Esophagus squamous epithelium (tissue), 5 donors: ENCODE data around the gene CATSPERD. TPM values are rescaled to one million over a fixed set of nuclear protein-coding genes. Genes with fewer than 3 reads are reported as not detected.

ENCODE experiments used
- DNase-seq: peaks from one replicate; lab custom pipeline; 2025; lab: John Stamatoyannopoulos, UW
- H3K27ac ChIP-seq, 4 donors: fragments of 200-600 bp; sonication (generic); one replicate each; pipeline ENCODE4 v1.5.1; 2016 to 2019; ENCODE audit warnings: mild to moderate bottlenecking in 1 of 4
- H3K27me3 ChIP-seq, 4 donors: fragments of 200-600 bp; sonication (generic); 1 replicate in 3 of 4; 2 replicates in 1 of 4; pipeline versions ENCODE4 v1.5.1 to v1.6.0; 2017 to 2021; ENCODE audit warnings: antibody characterized with exemption in 1 of 4
- H3K36me3 ChIP-seq, 3 donors: fragments of 200-600 bp; sonication (generic); one replicate each; pipeline ENCODE4 v1.5.1; 2016 to 2019
- H3K4me1 ChIP-seq, 3 donors: fragments of 200-600 bp; sonication (generic); one replicate each; pipeline ENCODE4 v1.5.1; 2017 to 2019
- H3K4me3 ChIP-seq, 4 donors: fragments of 200-600 bp; sonication (generic); 1 replicate in 3 of 4; 2 replicates in 1 of 4; pipeline ENCODE4 v1.5.1; 2016 to 2019; ENCODE audit warnings: mild to moderate bottlenecking in 2 of 4, moderate library complexity in 1 of 4
- H3K9me3 ChIP-seq, 3 donors: fragments of 200-600 bp; sonication (generic); one replicate each; pipeline ENCODE4 v1.5.1; 2016 to 2019
- POLR2A ChIP-seq, 4 donors: fragments of 450-650 bp; IDR thresholded peaks; one replicate each; pipeline ENCODE4 v1.6.1; 2017; ENCODE audit warnings: antibody characterized with exemption in 4 of 4, mild to moderate bottlenecking in 4 of 4, moderate library complexity in 3 of 4
- WGBS, 2 donors: methylation state at CpG; one replicate each; pipeline ENCODE4 v1.1.5; 2018; 5-methylcytosine and 5-hydroxymethylcytosine counted together
- intact Hi-C: fragments of 100-400 bp; cut with DNase I; formaldehyde crosslinking; loops from one replicate; pipeline ENCODE4 v1.15.0; 2022
- total RNA-seq, 4 donors: library from RNA; depleted of rRNA; stranded (reverse); fragments of >200 nt; gene quantifications; one replicate each; pipeline ENCODE4 v1.1.0, GENCODE V29; 2016
- TF ChIP-seq, protein P1 (sequence below), 6 experiments: fragments of 450-650 bp in 4 of 6; fragments of 200-600 bp in 2 of 6; sonication (generic) in 2 of 6; IDR thresholded peaks; one replicate each; pipeline ENCODE4 v1.5.1; 2016 to 2019; ENCODE audit warnings: antibody characterized with exemption in 6 of 6, mild to moderate bottlenecking in 4 of 6, moderate library complexity in 4 of 6
- donor health status: DM: yes; HTN: yes; CAD: no.

The CATSPERD gene
- total RNA-seq, 4 donors from 2014 or later = 0.19 TPM; not detected in 3

DNA sequence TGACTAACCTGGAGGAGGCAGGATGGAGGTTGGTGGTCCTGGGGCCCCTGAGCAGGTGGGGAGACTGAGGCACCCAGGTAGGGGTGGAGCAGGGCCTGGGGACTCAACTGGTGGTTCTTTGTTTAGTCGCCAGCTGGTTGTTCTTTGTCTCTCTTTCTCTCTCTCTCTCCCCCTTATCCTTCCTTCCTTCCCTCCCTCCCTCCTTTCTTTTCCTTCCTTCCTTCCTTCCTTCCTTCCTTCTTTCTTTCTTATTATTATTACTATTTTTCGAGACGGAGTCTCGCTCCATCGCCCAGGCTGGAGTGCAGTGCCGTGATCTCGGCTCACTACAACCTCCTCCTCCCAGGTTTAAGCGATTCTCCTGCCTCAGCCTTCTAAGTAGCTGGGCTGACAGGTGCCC lies 77.8 kb downstream of the CATSPERD start:
- H3K4me1 ChIP-seq = peaks cover 0 to 34% (median under 1%) of the 10 kb centered on the region in 3 donors
- intact Hi-C loops = no loop called here
- no peak overlapping the region for H3K4me3 ChIP-seq
- H3K27me3 ChIP-seq = peaks cover 0 to 46% (median 3%) of the 10 kb centered on the region in 4 donors
- WGBS, 2 donors = 85 to 87% methylated on average over 8 of the region's 8 CpGs
- no peak overlapping the region for H3K27ac ChIP-seq
- TF ChIP-seq, protein P1, sequence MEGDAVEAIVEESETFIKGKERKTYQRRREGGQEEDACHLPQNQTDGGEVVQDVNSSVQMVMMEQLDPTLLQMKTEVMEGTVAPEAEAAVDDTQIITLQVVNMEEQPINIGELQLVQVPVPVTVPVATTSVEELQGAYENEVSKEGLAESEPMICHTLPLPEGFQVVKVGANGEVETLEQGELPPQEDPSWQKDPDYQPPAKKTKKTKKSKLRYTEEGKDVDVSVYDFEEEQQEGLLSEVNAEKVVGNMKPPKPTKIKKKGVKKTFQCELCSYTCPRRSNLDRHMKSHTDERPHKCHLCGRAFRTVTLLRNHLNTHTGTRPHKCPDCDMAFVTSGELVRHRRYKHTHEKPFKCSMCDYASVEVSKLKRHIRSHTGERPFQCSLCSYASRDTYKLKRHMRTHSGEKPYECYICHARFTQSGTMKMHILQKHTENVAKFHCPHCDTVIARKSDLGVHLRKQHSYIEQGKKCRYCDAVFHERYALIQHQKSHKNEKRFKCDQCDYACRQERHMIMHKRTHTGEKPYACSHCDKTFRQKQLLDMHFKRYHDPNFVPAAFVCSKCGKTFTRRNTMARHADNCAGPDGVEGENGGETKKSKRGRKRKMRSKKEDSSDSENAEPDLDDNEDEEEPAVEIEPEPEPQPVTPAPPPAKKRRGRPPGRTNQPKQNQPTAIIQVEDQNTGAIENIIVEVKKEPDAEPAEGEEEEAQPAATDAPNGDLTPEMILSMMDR (IDR thresholded peaks at IDR 0.05) = no peak
- no peak for TF ChIP-seq POLR2A (IDR thresholded peaks at IDR 0.05)
- DNase-seq = no peak
- no peaks in the 10 kb centered on the region for H3K9me3 ChIP-seq
- H3K36me3 ChIP-seq = no peaks in the 10 kb centered on the region

DNA sequence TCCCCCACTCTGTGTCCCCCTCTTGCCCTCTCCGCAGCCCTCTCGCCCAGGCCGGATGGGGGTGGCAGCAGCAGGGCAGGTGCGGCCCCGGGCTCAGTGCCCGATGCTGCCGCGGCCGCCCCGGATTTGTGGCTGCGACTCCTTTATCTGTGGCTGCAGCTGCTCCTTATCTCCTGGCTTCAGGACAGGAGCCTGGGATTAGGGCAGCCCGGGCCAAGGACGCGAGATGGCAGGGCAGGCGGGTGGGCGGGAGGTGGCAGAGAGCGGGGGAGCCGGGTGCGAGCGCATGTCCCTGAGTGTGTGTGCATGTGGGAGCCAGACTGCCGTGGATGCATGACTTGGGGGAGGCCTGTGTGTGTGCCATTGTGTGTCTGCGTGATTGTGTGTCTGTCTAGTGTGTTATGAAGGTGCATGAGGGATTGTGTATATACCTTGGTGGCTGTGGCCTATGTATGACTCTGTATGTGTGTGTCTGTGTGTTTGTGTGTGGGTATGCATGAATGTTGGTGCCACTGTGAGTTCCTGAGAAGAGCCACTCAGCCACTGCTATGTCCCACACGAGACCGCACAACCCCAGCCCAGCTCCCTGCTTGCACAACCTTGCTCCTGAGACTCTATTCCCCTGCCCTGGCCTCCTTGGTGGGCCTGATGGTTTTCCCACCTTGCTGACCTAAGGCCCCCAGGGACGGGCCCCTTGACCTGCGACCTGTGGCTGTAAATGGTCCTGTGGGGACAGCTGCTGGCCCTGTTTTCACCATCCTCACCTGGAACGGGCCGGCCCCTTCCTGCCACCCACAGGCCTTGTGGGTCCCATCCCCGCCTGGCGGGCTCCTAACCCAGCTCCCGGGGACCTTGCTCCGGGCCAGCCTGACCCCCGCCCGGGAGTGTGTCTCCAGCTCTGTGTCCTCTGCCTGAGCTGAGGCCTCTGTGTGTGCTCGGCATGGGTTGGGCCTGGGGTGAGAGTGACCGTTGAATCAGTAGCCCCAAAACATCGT lies 79.1 kb downstream of the CATSPERD start:
- 40 to 79% methylated on average over 1 to 11 of the region's 37 CpGs for WGBS, 2 donors
- H3K4me1 ChIP-seq = peaks cover 8 to 42% (median 13%) of the 10 kb centered on the region in 3 donors
- DNase-seq = no peak

DNA sequence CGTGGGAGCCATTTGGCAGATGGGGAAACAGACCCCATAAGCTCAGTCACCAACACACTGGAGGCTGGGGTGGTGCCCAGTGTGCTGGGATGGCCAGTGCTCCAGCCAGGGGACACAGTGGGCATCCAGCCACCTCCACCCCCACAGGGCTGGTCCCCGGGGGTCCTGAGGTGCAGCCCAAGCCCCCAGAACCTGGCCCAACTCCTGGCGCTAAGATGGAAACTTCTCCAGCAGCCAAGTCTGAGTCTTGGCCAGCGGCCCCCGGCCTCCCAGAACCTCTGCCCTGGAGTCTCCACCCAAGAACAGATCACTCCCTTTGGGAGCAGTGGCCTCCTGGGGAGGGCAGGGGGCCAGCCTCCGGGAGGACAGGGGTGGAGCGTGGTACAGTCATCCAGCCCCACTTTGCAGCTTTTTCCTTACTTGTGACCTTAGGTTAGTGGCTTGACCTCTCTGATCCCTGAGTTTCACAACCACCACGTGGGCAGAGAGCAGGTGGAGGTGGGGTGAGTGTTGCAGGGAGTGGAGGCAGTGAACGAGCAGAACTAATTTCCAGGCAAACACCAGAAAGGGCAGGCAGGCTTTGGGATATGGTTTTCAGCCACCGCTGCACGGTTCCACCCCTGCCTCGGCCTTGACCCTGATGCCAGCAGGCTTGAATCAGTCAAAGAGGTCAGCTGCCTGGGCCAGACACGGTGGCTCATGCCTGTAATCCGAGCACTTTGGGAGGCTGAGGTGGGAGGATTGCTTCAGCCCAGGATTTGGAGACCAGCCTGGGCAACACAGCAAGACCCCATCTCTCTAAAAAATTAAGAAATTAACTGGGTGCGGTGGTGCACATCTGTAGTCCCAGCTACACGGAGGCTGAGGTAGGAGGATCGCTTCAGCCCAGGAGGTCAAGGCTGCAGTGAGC lies 80.2 kb downstream of the CATSPERD start:
- peaks cover 0 to 67% (median 3%) of the 10 kb centered on the region in 4 donors for H3K27me3 ChIP-seq
- no peaks in the 10 kb centered on the region for H3K9me3 ChIP-seq
- WGBS, 2 donors = 67 to 73% methylated on average over 7 to 9 of the region's 17 CpGs
- no peak overlapping the region for H3K27ac ChIP-seq
- no peaks in the 10 kb centered on the region for H3K36me3 ChIP-seq
- H3K4me1 ChIP-seq = peaks cover 9 to 43% (median 21%) of the 10 kb centered on the region in 3 donors
- no peak overlapping the region for H3K4me3 ChIP-seq
- no peak for DNase-seq
- no peak for TF ChIP-seq POLR2A (IDR thresholded peaks at IDR 0.05)
- TF ChIP-seq, protein P1 (IDR thresholded peaks at IDR 0.05) = no peak
- intact Hi-C loops = no loop called here

More for the DNA sequence above, 79.1 kb downstream of the CATSPERD start:
- TF ChIP-seq, protein P1 (IDR thresholded peaks at IDR 0.05) = no peak
- no peak for TF ChIP-seq POLR2A (IDR thresholded peaks at IDR 0.05)
- intact Hi-C loops = no loop called here
- Histone ChIP-seq H3K9me3 (no peaks in the 10 kb centered on the region), H3K4me3 (no peak overlapping the region), H3K27ac (no peak overlapping the region), H3K27me3 (peaks cover 0 to 58% (median 3%) of the 10 kb centered on the region in 4 donors), H3K36me3 (no peaks in the 10 kb centered on the region)

DNA sequence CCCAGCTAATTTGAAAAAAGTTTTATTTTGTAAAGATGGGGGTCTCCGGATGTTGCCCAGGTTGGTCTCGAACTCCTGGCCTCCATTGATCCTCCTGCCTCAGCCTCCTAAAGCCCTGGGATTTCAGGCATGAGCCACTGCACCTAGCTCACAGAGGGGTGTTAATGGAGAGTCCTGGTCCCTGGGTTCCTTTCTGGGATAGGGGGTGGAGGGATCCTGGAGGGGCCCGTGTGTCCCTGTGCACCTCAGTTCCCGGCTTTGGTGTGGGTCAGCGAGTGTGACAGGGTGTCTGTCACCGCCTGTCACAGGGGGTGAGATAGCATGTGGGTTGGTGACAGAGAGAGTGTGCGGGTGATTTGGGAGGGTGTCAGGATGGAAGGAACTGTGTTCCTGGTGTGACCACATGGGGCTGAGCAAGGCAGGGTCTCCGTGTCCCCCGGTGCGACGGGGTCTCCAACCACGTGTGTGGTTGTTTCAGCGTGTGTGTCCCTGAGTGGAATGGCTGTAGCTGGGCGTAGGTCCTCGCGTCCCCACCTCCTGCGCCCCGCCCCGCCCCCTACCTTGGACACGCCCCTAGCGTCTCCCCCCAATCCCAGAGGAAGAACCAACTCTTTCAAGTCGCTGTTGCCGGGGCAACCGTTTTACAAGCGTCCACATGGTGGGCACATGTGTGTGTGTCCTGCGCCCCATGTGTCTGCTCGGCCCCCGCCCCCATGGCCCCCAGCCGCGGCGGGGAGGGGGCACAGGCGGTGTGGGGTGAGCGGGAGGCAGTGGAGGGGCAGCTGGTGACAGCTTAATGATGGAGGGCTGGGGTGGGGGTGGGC lies 81.6 kb downstream of the CATSPERD start:
- Histone ChIP-seq H3K4me1 (peaks cover 9 to 49% (median 21%) of the 10 kb centered on the region in 3 donors), H3K36me3 (no peaks in the 10 kb centered on the region), H3K27ac (no peak overlapping the region), H3K4me3 (no peak overlapping the region), H3K27me3 (peaks cover 0 to 75% (median 3%) of the 10 kb centered on the region in 4 donors), H3K9me3 (no peaks in the 10 kb centered on the region)
- no peak for DNase-seq
- WGBS, 2 donors = 60% methylated on average over 2 of the region's 33 CpGs; no CpG with 5 or more reads in 1 of the 2 donors
- intact Hi-C loops = no loop called here
- TF ChIP-seq, protein P1 (IDR thresholded peaks at IDR 0.05) = no peak
- no peak for TF ChIP-seq POLR2A (IDR thresholded peaks at IDR 0.05)
